HG03175 (cell line): ENCODE measurements around the gene HASPIN.

Experiments
- ATAC-seq: cut with Tn5 transposase; IDR thresholded peaks from one replicate; pipeline ENCODE4 v1.9.1; 2021; ENCODE audit warnings: mild to moderate bottlenecking, moderate library complexity; ENCODE audit not compliant: unreplicated experiment

HASPIN gene

GRCh38 chr17:3762922-3763776 is 39.4 kb downstream of the HASPIN start:
- ATAC-seq: peak; percentile 76

DNA sequence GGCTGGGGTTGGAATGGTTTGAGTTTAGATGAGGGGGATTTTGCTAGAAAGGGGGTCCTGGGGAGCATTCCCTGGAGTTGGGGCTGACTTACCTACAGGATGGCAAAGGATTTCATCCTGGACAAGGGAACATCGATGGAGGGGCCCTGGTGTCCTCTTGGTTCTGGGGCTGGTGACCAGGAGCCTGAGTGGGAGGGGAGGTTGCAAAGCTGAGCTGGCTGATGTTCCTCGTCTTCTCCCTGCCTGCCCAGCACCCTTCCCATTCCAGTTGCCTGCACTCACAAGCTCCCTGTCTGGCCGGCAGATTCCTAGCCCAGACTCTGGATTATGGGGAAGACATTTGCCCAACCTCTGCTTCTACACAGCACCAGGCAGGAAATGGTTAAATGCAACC is 40.1 kb downstream of the HASPIN start:
- ATAC-seq: no peak

DNA sequence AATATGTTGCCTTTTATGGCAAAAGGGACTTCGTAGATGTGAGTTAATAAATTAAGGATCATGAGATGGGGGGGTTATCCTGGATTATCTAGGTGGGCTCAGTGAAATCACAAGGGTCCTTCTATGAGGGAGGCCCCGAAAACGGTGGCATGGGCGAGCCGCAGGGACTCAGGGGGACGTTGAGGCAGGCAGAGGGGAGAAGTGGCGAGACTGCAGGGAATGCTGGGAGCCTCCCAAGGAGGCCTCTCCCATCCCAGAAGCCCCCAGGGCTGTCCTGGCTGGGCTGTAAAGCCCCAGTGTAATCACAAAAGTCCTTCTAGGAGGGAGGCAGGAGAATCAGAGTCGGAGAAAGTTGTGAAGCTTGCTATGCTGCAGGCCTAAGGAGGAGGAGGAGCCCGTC is 42.3 kb downstream of the HASPIN start:
- no peak for ATAC-seq

- no peak for ATAC-seq
These were observed 43.1 kb downstream of the HASPIN start for GRCh38 chr17:3766779-3767178.

DNA sequence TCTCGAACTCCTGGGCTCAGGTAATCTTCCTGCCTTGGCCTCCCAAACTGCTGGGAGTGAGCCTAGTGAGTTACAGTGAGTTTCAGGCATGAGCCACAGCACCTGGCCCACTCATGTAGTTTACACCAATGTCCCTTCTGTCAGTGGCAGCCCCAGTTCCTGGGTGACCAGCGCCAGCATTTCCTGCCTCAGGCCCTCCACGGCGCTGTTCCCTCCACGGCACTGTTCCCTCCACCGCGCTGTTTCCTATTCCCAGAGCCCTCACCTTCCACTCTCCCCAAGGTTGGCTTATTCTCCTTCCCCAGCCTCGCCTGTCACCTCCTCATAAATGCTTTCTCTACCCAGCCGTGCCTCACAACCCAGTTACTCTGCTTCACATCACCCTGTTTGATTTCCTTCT is 44.6 kb downstream of the HASPIN start:
- ATAC-seq: no peak

DNA sequence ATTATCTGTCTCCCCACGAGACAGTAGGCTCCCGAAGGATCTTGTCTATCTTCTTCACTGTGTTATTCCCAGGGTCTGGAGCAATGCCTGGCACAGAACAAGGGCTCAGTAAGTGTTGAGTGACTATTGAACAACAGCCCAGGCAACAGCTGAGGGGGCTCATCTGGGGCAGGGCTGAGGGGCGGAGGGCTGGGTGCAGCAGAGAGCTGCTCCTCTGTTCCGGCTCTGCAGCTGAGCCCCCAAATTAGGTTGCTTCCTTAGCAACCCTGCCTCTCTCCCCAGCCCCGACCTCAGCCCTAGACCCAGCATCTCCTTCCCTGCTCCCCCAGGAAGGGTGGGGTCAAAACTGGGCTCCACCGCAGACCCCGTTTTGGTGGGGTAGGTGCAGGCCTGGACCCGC is 45.1 kb downstream of the HASPIN start:
- no peak for ATAC-seq

DNA sequence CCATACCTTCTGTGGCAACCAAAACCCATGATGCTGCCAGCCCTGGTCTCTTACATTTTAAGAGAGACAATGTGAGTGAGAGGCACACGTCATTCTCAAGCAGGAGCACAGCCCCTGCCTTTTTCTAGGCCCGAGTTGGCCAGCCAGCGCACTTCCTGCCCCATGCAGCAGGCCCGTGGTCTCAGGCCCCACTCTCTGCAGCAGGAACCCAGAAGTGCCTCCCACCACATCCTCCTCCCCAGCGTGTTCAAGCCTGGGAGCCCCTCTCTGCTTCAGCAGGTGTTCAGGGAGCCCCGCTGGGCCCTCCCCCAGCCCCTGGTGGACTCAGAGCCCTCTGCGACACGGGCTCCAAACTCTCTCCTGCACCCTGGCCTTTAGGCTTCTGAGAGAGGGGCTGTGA is 46.8 kb downstream of the HASPIN start:
- no peak for ATAC-seq

GRCh38 chr17:3771140-3771539 is 47.4 kb downstream of the HASPIN start:
- ATAC-seq: no peak

- no peak for ATAC-seq
These were observed 49.1 kb downstream of the HASPIN start for GRCh38 chr17:3772764-3773163.

GRCh38 chr17:3773511-3773910 is 49.8 kb downstream of the HASPIN start:
- ATAC-seq: no peak

- ATAC-seq: no peak
These were observed 50.3 kb downstream of the HASPIN start for GRCh38 chr17:3773966-3774365.
